ENCODE results near the gene NRG3.

DNA sequence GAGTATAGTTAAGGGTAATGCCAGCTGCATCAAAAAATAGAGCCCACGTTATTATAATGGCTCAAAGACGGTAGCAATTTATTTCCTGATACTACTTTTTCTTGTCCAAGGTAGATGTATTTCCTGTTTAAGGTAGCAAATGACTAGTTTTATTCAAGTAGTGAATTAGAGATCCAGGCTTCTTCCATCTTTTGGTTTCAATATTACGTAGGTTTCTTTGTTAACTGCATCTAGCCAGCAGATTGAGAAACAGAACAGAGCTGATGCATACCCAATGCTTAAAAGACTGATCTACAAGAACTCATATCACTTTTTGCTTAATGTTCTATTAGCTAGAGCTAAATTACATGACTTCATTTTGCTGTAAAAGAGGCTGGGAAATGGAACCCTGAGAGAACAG is 992.1 kb downstream of the NRG3 start:
- TF ChIP-seq ZNF274 (IDR thresholded peaks at IDR 0.05; ENCODE audit: low read depth, low read length) (no peak), YY1 (IDR thresholded peaks at IDR 0.05; ENCODE audit: insufficient read depth, insufficient read length) (no peak), SUZ12 (IDR thresholded peaks at IDR 0.05; ENCODE audit: extremely low read depth, insufficient read depth, insufficient read length) (no peak)

Data from NT2/D1 (cell line).